HG03342 (cell line): ENCODE results near the gene CAPN10.

Experiments used
- ATAC-seq: cut with Tn5 transposase; IDR thresholded peaks from one replicate; pipeline ENCODE4 v1.9.1; 2021; ENCODE audit warnings: mild to moderate bottlenecking, moderate library complexity; ENCODE audit not compliant: unreplicated experiment

CAPN10 gene

DNA sequence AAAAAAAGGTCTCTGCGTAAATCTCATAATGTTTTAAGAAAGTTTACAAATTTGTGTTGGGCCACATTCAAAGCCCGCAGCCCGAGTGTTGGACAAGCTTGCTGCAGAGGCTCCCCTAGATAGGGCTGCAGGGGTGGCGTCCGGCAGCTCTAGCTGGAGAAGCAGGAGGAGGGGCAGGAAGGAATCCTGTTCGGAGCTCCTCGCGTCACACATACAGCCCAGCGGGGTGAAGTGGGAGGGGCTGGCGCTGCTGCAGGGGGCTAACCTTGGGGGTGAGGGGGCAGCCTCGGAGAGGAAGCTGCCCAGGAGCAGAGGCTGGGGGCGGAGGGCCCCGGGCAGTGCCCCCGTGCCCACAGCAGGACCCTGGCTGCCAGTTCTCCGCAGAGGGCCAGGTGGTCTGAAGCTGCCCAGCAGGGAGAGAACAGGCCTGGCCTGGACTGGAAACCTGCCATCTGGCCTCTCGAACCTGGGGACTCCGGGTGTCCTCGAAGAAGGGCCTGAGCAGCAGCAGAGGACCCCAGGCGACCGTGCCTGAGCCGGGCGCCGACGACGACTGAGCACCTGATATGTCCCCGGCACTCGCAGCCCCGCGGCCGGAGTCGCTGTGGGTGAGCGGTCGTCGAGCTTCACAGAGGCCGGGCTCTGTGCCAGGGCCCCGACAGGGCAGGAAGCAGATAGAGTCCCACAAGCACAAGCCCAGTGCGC, 36.1 kb downstream of the CAPN10 start:
- ATAC-seq, result no peak

DNA sequence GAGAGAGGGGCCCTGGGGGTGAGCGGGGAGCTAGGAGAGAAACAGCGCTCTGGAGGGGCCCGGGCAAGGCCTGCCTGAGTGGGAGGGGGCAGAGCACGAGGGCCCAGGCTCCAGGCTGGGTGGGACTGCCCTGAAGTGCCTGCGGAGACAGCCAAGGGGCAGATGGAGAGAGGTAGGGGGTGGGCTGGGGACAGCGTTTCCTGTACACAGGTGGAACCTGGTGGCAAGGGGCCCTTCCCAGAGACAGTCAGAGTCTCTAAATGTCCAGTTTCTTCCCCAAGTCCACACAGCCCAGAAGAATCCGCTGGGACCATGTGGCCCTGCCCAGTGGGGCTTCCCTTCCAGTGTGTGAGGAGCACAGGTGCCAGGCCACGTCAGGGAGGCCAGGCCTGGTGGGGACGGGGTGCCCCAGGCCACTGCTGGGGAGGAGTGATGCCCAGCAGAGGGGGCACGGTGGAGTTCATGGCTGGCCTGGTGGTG, 37.0 kb downstream of the CAPN10 start:
- no peak for ATAC-seq

DNA sequence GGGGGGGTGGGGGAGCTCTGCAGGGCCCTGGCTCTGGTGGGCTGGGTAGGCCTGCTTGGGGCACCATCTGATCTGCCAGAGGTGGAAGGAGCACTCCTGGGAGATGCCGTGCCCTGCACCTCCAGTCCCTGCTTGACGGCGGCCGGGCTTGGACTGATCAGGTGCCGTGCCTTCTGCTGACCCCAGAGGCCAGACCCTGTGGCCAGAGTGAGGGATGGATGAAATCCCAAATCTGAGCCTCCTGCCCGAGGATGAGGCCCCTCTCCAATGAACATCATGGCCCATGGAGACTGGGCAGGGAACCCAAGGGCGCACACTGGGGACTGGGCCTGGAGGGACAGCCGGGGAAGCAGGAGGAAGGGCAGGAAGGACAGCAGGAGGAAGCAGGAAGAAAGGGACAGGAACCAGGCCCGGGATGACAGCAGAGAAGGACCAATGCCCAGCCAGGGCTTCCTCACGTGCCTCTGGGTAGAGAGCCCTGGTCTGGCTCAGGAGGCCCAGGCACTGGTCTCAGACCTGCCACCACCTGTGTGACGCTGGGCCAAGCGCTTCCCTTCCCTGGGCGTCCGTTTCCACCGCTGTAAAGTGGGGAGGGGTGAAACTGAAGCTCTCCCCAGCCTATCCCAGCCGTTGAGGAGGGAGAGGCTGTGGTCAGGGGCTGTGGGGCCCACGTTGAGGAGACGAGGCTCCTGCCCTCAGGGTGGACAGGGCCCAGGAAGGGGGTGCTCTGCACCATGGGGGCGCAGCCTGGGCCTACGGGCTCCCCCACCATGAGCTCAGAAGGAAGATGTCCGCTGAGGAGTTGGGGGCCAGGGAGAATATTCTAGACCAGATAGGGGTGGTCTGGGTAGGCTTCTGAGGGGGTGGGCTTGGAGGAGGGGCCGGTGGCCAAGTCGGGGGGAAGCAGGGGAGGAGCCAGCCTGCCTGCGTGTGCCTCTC, 37.7 kb downstream of the CAPN10 start:
- no peak for ATAC-seq

DNA sequence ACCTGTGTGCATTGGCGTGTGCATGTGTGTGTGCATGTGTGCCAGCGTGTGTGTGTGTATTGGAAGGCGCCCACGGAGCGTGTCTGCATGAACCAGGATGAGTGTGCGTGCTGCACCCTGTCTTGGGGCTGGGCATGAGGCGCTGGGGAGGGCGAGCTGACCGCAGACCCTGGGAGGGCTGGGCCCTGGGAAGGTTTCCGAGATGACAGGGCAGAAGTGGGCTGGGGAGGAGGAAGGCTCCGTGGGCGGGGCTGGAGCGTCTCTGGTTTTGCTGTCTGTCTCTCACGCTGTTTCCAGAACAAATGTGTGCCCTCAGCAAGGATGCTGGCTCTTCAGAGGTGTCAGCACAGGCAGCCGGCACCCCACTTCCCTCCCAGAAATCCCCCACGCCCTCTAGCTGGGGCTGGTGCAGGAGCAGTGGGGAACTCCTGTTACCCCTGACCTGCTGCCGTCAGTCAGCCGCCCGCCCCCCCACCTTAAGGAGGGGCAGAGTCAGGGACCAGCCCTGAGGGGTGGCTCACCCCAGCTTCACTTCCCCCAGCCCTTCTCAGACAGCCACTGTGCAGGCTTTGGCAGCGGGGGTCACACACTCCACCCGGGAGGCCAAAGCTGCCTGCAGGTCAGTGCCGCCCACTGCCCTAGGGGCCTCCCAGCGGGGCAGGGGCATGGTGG, 38.6 kb downstream of the CAPN10 start, which contains the start of gene GPR35:
GPR35 (plus strand) TSS at position 531 of the 672 bp plus-strand sequence. CDS start 4,473 bp downstream, outside the sequence.
- no peak for ATAC-seq

DNA sequence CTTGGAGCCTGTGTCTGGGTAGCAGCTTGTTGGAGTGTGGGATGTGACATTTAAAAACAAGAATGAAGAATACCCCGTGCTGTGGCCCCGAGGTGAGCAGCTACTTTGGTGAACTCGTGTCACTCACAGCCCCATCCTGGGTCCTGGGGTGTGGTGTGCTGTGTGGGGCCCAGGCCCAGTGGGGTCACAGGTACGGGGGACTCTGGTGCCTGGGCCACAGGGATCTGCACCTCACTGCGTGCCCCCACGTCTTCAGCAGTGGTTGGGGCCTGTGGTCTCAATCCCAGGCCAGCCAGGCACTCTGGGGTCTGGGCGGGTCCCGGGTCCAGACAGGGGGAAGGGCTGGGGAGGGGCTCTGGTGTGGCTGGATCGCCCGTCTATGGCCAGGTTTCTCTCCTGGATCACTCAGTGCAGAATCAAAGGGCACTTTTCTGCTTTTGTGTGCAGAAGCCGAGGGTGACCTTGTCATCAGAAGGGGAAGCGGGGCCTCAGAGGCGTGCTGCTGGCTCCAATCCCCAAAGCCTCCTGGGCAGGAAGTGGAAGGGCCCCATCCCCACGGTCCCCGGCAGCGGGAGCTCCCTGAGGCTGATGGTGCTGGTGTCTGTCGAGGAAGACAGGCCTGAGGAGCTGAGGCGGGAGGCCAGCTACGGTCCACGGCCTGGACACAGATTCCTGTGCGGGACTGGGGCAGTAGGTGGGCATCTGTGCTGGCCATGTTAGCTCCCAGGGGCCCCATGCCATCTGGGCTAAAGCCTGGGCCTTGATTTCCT, 40.2 kb downstream of the CAPN10 start:
- no peak for ATAC-seq

DNA sequence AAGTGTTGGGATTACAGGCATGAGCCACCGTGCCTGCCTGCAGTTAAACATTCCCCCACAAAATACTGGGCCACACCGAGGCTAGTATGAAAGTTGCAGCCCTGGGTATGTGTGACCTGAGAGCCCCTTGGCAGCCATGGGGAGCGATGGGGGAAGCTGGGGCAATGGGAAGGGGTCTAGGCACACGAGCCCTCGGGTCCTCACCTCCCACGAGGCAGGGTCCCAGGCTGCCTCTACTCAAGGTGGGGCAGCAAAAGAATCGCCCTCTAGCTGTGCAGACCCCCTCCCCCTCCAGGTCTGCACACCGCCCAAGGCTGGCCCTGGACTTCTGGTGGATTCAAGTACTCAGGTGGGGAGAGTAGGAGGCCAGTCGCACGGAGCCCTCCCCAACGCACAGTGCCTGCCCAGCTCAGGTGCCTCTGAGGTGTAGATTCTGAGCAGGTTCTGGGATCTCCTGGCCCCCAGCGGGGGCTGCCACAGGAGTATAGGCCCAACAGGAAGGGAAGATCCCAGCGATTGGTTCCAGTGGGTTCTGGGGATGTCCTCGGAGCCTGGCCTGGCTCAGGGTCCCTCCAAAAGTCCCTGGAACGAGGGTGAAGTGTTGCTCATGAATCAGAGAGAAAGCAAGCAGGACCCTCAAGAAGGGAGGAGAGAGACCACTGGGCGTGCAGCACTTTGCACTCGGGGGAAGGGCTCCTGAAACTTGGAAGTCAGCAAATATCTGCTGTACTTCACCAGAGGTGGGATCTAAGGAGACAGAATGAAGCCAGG, 41.4 kb downstream of the CAPN10 start:
- ATAC-seq, result no peak

DNA sequence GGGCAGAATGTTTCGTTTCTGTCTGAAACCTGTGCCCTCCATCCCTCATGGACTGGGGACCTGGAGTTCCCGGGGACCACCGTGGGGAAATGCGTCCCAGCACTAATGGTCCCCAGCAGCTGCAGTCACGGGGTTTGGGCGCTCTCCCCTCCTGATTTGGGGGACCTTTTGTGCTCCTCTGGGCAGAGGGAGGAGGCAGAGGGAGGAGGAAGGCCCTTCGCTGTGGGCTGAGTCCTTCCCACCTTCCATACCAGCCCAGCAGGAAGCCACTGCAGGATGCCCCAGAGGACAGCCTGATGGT, 41.9 kb downstream of the CAPN10 start:
- no peak for ATAC-seq

DNA sequence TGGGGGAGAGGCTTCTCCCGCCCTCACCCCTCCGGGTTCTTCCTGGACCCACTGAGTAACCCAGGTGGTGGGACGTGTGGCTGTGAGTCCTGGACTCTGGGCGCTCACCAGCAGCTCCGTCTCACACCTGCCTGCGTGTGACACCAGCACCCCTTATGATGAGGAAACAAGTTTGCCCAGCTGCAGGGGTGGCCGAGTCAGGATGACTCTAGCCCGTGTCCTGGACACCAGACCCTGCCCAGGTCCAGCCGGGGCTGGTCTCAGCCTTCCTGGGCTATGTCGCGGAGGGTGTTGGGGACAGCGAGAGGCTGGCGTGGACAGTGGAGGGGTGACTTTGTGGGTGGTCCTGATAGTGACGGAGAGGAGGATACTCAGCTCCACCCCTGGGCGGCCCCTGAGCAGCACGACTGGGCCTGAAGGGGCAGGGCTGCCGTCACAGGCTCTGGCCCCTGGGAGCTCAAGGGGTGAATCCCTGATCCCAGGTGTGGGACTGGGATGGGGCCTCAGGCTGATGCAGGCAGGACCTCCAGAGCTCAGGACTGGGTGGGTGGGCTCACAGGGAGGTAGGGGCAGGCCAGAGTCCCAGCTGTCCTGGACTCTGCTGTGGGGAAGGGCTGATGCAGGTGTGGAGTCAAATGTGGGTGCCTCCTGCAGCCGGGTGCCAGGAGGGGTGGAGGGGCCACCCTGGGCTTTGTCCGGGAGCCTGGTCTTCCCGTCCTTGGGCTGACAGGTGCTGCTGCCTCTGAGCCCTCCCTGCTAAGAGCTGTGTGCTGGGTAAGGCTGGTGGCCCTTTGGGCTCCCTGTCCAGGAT, 42.5 kb downstream of the CAPN10 start:
- no peak for ATAC-seq

DNA sequence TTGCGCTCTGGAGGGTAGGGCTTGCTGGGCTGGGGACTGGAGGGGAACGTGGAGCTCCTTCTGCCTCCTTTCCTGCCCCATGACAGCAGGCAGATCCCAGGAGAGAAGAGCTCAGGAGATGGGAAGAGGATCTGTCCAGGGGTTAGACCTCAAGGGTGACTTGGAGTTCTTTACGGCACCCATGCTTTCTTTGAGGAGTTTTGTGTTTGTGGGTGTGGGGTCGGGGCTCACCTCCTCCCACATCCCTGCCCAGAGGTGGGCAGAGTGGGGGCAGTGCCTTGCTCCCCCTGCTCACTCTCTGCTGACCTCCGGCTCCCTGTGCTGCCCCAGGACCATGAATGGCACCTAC, 43.1 kb downstream of the CAPN10 start:
- ATAC-seq, result no peak

DNA sequence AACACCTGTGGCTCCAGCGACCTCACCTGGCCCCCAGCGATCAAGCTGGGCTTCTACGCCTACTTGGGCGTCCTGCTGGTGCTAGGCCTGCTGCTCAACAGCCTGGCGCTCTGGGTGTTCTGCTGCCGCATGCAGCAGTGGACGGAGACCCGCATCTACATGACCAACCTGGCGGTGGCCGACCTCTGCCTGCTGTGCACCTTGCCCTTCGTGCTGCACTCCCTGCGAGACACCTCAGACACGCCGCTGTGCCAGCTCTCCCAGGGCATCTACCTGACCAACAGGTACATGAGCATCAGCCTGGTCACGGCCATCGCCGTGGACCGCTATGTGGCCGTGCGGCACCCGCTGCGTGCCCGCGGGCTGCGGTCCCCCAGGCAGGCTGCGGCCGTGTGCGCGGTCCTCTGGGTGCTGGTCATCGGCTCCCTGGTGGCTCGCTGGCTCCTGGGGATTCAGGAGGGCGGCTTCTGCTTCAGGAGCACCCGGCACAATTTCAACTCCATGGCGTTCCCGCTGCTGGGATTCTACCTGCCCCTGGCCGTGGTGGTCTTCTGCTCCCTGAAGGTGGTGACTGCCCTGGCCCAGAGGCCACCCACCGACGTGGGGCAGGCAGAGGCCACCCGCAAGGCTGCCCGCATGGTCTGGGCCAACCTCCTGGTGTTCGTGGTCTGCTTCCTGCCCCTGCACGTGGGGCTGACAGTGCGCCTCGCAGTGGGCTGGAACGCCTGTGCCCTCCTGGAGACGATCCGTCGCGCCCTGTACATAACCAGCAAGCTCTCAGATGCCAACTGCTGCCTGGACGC, 43.6 kb downstream of the CAPN10 start:
- no peak for ATAC-seq

DNA sequence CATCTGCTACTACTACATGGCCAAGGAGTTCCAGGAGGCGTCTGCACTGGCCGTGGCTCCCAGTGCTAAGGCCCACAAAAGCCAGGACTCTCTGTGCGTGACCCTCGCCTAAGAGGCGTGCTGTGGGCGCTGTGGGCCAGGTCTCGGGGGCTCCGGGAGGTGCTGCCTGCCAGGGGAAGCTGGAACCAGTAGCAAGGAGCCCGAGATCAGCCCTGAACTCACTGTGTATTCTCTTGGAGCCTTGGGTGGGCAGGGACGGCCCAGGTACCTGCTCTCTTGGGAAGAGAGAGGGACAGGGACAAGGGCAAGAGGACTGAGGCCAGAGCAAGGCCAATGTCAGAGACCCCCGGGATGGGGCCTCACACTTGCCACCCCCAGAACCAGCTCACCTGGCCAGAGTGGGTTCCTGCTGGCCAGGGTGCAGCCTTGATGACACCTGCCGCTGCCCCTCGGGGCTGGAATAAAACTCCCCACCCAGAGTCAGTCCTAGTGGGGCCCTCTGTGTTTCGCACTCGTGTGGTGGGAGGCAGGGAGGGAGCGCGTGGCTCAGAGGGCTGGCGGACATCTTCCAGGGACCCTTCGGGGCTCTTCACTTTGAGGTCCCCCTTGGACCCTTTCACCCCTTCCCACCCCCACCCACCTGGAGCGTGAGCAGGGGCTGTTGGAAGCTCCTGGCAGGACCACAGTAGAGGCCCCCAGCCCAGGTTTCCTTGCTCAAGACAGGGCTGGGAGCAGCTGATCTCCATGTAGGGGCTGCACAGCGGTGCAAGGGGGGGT, 44.4 kb downstream of the CAPN10 start:
- no peak for ATAC-seq

DNA sequence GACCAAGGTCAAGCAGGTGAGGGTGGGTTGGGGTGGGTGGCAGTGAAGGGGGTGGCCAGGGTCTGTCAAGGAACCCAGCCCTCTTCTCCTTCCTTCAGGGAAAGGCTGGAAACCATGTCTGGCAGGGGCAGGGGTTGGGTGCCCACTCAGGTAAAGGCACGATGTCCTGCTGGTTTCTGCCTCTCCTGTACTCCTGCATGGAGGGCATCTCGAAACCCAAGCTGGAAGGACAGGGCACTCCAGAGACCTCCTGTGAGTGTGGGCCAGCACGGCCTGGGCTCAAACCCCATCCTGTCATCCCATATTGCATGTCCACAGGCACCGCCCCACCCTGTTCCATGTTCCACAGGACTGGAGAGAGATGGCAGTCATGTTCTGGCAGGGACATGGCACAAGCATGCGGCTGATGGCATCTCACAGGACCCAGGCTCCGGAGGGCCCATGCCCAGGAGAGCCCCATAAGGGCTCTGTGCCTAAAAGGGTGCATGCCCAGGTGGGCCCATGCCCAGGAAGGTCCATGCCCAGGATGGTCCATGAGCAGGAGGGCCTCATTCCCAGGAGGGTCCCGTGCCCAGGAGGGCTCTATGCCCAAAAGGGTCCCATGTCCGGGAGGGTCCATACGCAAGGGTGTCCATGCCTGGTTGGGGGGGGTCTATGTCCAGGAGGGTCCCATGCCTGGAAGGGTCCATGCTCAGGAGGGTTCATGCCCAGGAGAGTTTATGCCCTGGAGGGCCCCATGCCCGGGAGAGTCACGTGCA, 45.2 kb downstream of the CAPN10 start:
- ATAC-seq, result no peak

DNA sequence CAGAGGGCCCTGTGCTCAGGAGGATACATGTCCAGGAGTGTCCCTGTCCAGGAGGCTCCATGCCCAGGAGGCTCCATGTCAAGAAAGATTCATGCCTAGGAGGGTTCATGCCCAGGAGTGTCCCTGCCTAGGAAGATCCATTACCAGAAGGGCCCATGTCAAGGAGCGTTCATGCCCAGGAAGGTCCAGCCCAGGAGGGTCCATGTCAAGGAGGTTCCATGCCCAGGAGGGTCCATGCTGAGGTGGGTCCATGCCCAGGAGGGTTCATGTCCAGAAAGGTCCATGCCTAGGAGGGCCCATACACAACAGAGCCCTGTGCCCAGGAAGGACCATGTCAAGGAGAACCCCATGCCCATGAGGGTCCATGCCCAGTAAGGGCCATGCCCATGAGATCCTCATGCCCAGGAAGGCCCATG, 45.8 kb downstream of the CAPN10 start:
- ATAC-seq, result no peak

DNA sequence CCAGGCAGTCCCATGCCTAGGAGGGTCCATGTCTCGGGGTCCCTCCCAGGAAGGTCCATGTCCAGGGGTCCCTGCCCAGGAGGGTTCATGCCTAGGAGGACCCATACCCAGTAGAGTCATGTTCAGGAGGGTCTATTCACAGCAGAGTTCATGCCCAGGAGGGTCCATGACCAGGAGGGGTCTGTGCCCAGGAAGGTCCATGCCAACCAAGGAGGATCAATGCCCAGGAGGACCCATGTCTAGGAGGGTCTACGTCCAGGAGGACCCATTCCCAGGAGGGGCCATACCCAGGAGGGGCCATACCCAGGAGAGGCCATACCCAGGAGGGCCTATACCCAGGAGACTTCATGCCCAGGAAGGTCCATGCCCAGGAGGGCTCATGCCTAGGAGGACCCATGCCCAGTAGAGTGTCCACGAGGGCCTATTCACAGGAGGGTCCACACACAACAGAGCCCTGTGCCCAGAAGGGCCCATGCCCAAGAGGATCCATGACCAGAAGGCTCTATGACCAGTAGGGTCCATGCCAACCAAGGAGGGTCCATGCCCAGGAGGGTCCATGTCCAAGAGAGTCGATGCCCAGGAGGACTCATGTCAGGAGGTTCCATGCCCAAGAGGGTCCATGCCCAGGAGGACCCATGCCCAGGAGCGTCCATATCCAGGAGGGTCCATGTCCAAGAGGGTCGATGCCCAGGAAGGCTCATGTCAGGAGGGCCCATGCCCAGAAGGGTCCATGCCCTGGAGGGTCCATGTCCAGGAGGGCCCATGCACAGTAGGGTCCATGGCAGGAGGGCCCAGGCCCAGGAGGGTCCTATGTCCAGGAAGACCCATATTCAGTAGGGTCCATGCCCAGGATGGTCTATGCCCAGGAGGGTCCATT, 48.8 kb downstream of the CAPN10 start:
- no peak for ATAC-seq

DNA sequence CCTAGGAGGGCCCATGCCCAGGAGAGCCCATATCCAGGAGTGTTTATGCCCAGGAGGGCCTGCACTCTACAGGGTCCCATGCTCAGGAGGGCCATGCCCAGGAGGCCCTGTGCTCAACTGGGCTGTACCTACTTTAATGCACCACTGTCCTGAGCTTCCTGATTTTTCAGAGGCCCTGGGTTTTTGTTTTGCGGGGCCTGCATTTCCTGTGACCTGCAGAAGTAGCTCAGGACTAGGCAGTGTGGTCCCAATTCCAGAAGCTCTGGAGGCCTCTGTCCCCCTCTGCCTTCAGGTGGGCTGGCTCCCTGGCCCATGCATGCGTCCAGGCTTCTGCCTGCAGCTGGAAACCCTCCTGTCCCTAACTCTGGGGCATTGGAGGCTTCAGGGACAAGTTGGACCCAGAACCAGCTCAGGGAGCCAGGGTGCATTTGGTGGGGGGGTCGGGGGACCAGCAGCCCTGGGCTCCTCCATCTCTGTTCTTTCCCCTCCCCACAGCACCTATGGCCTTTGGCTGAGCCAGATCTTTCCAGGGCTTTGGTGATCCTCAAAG, 49.5 kb downstream of the CAPN10 start:
- no peak for ATAC-seq
